MCF 10A (cell line): ENCODE measurements around the gene KLHL8. TPM values are rescaled to one million over a fixed set of nuclear protein-coding genes. Genes with fewer than 3 reads are reported as not detected.

Experiments
- BruUV-seq: library from RNA; stranded (reverse); fragments of 400-500 nt; replicated peaks from 2 replicates; lab custom pipeline; 2021; lab: Mats Ljungman, UMichigan
- CTCF ChIA-PET: fragments of 300-600 bp; sonication (Branson Sonifier 250); formaldehyde crosslinking; extraction: SDS; loops from one replicate; lab custom pipeline; 2021; ENCODE audit warnings: antibody characterized with exemption, inconsistent platforms; lab: Yijun Ruan, JAX
- POLR2A ChIA-PET: fragments of 300-600, 350-650 bp; sonication (Branson Sonifier 250); formaldehyde crosslinking; extraction: SDS; loops from one replicate; lab custom pipeline; 2020; ENCODE audit warnings: antibody characterized with exemption, inconsistent platforms; lab: Yijun Ruan, JAX
- DNase-seq: peaks from one replicate; pipeline ENCODE4 v3.0.0-alpha.2; 2018; ENCODE audit not compliant: unreplicated experiment
- H3K27ac Mint-ChIP-seq: one replicate; pipeline ENCODE4 v1.8.0; 2022; ENCODE audit warnings: mild to moderate bottlenecking, low read depth, mixed read lengths; ENCODE audit not compliant: unreplicated experiment
- H3K27me3 Mint-ChIP-seq: one replicate; pipeline ENCODE4 v1.8.0; 2022; ENCODE audit warnings: mixed read lengths; ENCODE audit not compliant: insufficient read depth, unreplicated experiment
- H3K36me3 Mint-ChIP-seq: one replicate; pipeline ENCODE4 v1.8.0; 2022; ENCODE audit warnings: mild to moderate bottlenecking, moderate library complexity, mixed read lengths; ENCODE audit not compliant: insufficient read depth, unreplicated experiment
- H3K4me1 Mint-ChIP-seq: one replicate; pipeline ENCODE4 v1.8.0; 2022; ENCODE audit warnings: mixed read lengths; ENCODE audit not compliant: insufficient read depth, unreplicated experiment
- H3K4me3 Mint-ChIP-seq: one replicate; pipeline ENCODE4 v1.8.0; 2022; ENCODE audit warnings: mild to moderate bottlenecking, moderate library complexity, mixed read lengths; ENCODE audit not compliant: unreplicated experiment
- H3K9me3 Mint-ChIP-seq: one replicate; pipeline ENCODE4 v1.8.0; 2022; ENCODE audit warnings: mixed read lengths; ENCODE audit not compliant: unreplicated experiment
- CTCF ChIP-seq: fragments of 200-600 bp; IDR thresholded peaks from one replicate; pipeline ENCODE4 v1.8.0; 2022; ENCODE audit warnings: antibody characterized with exemption, mild to moderate bottlenecking; ENCODE audit not compliant: unreplicated experiment
- intact Hi-C: fragments of 100-400 bp; cut with micrococcal nuclease; formaldehyde crosslinking; loops from 2 replicates; pipeline ENCODE4 v1.14.1; 2022
- total RNA-seq: library from RNA; stranded (reverse); gene quantifications from 2 replicates; pipeline ENCODE4 v1.2.3, GENCODE V29; 2022

KLHL8 gene
- total RNA-seq, 1 experiment from 2014 or later = 14.9 TPM

GRCh38 chr4:87171944-87172343 lies 48.5 kb downstream of the KLHL8 start:
- Mint-ChIP-seq H3K27me3 (no peaks in the 10 kb centered on the region), H3K9me3 (no peaks in the 10 kb centered on the region), H3K27ac (no peak overlapping the region), H3K36me3 (peaks cover 9% of the 10 kb centered on the region), H3K4me1 (no peaks in the 10 kb centered on the region), H3K4me3 (no peak overlapping the region)
- intact Hi-C loops = no loop called here
- POLR2A ChIA-PET = no interaction called here
- CTCF ChIA-PET = interaction anchor here (1.4 kb wide), 1 partner anchor 22 kb away, joined by 3 read pairs; no protein-coding TSS in a partner anchor
- no peak for DNase-seq
- TF ChIP-seq CTCF = no peak
- BruUV-seq = no TSS peak

GRCh38 chr4:87166296-87166854 lies 54.0 kb downstream of the KLHL8 start:
- BruUV-seq = no TSS peak
- H3K9me3 Mint-ChIP-seq = no peaks in the 10 kb centered on the region
- DNase-seq = no peak
- H3K4me3 Mint-ChIP-seq = no peak overlapping the region
- H3K4me1 Mint-ChIP-seq = no peaks in the 10 kb centered on the region
- peaks cover 37% of the 10 kb centered on the region for H3K36me3 Mint-ChIP-seq
- TF ChIP-seq CTCF = no peak
- H3K27ac Mint-ChIP-seq = no peak overlapping the region
- intact Hi-C loops = no loop called here
- ChIA-PET POLR2A (no interaction called here), CTCF (interaction anchor here (0.8 kb wide), 1 partner anchor 23 kb away, joined by 3 read pairs; no protein-coding TSS in a partner anchor)
- H3K27me3 Mint-ChIP-seq = no peaks in the 10 kb centered on the region

GRCh38 chr4:87165892-87166291 lies 54.5 kb downstream of the KLHL8 start:
- Mint-ChIP-seq H3K27me3 (no peaks in the 10 kb centered on the region), H3K4me1 (no peaks in the 10 kb centered on the region), H3K36me3 (peaks cover 42% of the 10 kb centered on the region), H3K4me3 (no peak overlapping the region), H3K9me3 (no peaks in the 10 kb centered on the region), H3K27ac (no peak overlapping the region)
- no peak for TF ChIP-seq CTCF
- BruUV-seq = no TSS peak
- CTCF ChIA-PET = interaction anchor here (0.5 to 0.8 kb wide), 3 partner anchors 23 to 244 kb away, joined by 3 to 4 read pairs (median 3); no protein-coding TSS in a partner anchor
- POLR2A ChIA-PET = no interaction called here
- intact Hi-C loops = no loop called here
- no peak for DNase-seq

GRCh38 chr4:87153078-87153870 lies 67.1 kb downstream of the KLHL8 start:
- Mint-ChIP-seq H3K4me1 (peaks cover 11% of the 10 kb centered on the region), H3K27ac (peak overlapping the region; percentile 23), H3K9me3 (no peaks in the 10 kb centered on the region), H3K36me3 (no peaks in the 10 kb centered on the region), H3K4me3 (no peak overlapping the region), H3K27me3 (no peaks in the 10 kb centered on the region)
- ChIA-PET CTCF (interaction anchor here (0.8 to 6.5 kb wide), 2 partner anchors 83 to 399 kb away, joined by 3 to 76 read pairs; no protein-coding TSS in a partner anchor), POLR2A (interaction anchor here (0.7 to 1.0 kb wide), 3 partner anchors 66 to 219 kb away, joined by 3 read pairs; partner anchors contain the start of gene AFF1)
- no peak for TF ChIP-seq CTCF
- intact Hi-C loops = loop anchor here (10.0 kb wide), 1 partner anchor 692 kb away; no protein-coding TSS in a partner anchor
- no TSS peak for BruUV-seq
- no peak for DNase-seq
